ENCODE results near the gene PLXNA2.

DNA sequence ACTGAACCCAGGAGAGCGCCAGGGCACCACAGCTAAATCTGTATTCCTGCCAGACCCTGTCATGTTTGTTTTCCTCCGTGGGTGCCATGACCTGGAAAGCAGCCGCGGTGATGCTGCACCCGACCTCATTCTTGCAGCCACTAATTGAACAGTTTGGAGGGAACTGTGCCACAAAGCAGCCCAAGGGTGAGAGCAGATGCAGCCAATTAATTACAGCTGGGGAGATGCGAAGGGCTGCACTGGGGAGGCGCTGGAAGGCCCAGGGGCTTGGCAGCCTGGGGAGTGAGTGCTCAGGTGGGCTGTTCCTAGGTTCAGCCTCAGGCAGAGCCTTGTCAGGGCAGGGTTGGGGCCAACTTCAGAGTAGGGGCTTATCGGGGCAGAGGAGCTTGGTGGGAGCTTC lies 174.9 kb downstream of the PLXNA2 start:
- no peak for TF ChIP-seq SMC3 (IDR thresholded peaks at IDR 0.05; ENCODE audit: low read depth, low read length)
- TF ChIP-seq RAD21 (IDR thresholded peaks at IDR 0.05; ENCODE audit: low read length) = no peak
- TF ChIP-seq POLR2A (IDR thresholded peaks at IDR 0.05; ENCODE audit: low read depth, low read length) = no peak
- TF ChIP-seq, protein P1, sequence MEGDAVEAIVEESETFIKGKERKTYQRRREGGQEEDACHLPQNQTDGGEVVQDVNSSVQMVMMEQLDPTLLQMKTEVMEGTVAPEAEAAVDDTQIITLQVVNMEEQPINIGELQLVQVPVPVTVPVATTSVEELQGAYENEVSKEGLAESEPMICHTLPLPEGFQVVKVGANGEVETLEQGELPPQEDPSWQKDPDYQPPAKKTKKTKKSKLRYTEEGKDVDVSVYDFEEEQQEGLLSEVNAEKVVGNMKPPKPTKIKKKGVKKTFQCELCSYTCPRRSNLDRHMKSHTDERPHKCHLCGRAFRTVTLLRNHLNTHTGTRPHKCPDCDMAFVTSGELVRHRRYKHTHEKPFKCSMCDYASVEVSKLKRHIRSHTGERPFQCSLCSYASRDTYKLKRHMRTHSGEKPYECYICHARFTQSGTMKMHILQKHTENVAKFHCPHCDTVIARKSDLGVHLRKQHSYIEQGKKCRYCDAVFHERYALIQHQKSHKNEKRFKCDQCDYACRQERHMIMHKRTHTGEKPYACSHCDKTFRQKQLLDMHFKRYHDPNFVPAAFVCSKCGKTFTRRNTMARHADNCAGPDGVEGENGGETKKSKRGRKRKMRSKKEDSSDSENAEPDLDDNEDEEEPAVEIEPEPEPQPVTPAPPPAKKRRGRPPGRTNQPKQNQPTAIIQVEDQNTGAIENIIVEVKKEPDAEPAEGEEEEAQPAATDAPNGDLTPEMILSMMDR (conservative IDR thresholded peaks at IDR 0.05; ENCODE audit: low read depth, low read length) = no peak
- TF ChIP-seq, protein P2, sequence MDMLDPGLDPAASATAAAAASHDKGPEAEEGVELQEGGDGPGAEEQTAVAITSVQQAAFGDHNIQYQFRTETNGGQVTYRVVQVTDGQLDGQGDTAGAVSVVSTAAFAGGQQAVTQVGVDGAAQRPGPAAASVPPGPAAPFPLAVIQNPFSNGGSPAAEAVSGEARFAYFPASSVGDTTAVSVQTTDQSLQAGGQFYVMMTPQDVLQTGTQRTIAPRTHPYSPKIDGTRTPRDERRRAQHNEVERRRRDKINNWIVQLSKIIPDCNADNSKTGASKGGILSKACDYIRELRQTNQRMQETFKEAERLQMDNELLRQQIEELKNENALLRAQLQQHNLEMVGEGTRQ (IDR thresholded peaks at IDR 0.05; ENCODE audit: low read depth, low read length) = no peak
- TF ChIP-seq BHLHE40 (IDR thresholded peaks at IDR 0.05; ENCODE audit: low read depth, low read length) = no peak
- no peak for TF ChIP-seq FOS (IDR thresholded peaks at IDR 0.05; ENCODE audit: low read depth, low read length)
- no peak for TF ChIP-seq CHD1 (IDR thresholded peaks at IDR 0.05; ENCODE audit: low read depth, low read length)
- TF ChIP-seq MXI1 (IDR thresholded peaks at IDR 0.05; ENCODE audit: borderline replicate concordance, low read depth, low read length) = no peak
- no peak for TF ChIP-seq CEBPB (IDR thresholded peaks at IDR 0.05; ENCODE audit: low read depth, low read length)
- TF ChIP-seq, protein P3, sequence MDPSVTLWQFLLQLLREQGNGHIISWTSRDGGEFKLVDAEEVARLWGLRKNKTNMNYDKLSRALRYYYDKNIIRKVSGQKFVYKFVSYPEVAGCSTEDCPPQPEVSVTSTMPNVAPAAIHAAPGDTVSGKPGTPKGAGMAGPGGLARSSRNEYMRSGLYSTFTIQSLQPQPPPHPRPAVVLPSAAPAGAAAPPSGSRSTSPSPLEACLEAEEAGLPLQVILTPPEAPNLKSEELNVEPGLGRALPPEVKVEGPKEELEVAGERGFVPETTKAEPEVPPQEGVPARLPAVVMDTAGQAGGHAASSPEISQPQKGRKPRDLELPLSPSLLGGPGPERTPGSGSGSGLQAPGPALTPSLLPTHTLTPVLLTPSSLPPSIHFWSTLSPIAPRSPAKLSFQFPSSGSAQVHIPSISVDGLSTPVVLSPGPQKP (IDR thresholded peaks at IDR 0.05; ENCODE audit: borderline replicate concordance, low read depth, low read length) = no peak
- no peak for TF ChIP-seq MAFK (IDR thresholded peaks at IDR 0.05; ENCODE audit: low read depth, low read length)
